Anterior cingulate cortex (tissue), 58 donors: ENCODE measurements around the gene UNC13D.
"Not testable (repeated sequence)": the region's sequence is repeated elsewhere in the genome, so short reads cannot be mapped to it uniquely, and the experiment has no call there.

Experiments used
- DNase-seq, 58 donors: peaks; one replicate each; lab custom pipeline; 2025; lab: John Stamatoyannopoulos, UW

Gene UNC13D

GRCh38 chr17:75824050-75824552 is 20.1 kb downstream of the UNC13D start:
- DNase-seq, result no peak

GRCh38 chr17:75823257-75824041 is 20.8 kb downstream of the UNC13D start:
- DNase-seq, result no peak

- DNase-seq, result no peak
These were observed 21.4 kb downstream of the UNC13D start for GRCh38 chr17:75822800-75823166.

DNA sequence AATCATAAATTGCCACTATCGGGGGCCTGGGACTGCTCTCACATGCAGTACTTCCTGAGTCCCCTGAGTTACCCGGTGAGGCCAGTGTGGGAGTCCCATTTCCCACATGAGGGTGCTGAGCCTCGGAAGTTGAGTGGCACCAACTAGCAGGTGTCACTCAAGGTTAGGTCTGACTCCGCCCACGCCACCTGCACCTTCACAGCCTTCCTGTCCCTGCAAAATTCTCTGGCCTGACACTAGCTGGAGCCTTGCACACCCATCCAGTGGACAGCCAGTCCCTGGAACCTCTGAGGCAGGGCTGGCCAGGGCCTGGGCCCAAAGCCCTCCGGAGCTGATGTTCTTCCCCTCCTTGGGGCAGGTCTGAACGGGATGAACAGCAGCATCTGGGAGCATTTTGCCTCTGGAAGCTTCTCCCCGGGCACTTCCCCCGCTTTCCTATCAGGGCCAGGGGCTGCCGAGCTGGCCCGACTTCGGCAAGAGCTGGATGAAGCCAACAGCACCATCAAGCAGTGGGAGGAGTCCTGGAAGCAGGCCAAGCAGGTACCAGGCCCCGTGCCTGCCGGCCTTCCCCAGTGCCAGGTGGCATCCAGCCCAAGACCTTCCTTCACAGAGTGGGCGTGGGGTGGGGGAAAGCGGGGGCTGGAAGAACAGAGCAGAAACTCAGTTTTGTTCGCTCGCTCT is 21.9 kb downstream of the UNC13D start:
- peak in 3 of 58 donors; percentile 20 to 51 (median 41) for DNase-seq

- no peak for DNase-seq
These were observed 22.7 kb downstream of the UNC13D start for GRCh38 chr17:75821552-75821951.

DNA sequence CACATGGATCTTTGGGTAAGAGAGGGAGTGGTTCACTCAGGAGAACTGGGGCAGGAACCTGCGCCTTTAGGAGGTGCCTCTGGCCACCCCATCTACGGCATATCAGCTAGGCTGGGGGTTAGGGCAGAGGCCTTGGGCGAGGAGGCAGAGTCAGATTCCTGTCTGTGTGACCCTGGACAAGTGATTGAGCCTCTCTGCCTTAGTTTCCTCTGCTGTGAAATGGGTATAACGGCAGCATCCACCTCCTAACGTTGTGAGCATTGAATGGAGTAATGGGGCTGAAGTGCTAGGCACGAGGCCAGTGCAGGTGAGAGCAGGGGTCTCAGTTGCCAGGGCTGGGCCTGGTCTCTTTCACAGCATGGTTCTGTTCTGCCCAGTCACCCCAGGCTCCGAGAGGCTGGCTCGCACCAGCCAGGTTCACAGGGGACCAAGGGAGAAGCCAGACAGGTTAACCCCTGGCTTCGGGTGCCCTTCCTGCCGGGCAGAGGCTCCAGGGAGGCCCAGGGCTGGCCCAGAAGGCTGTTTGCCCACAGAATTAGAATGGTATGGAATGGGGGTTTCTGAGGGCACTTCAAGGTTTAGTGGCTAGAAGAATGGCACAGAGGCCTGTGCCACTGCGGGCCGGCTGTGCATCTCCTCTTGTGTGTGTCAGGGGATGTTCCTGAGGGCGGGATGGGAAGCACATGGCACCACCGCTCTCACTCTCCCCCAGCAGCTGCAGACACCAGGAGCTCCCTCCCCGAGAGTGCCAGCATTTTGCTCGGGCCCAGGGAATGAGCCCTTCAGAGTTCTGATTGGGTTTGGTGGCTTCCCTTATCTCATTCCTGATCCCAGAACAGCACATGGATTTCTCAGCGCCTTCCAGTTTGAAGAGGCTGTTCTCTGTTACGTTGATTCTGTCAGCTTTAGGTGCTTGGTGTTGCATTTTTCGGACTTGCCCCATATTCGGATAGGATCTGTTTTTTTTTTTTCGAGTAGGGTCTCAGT is 23.8 kb downstream of the UNC13D start:
- DNase-seq, result no peak

DNA sequence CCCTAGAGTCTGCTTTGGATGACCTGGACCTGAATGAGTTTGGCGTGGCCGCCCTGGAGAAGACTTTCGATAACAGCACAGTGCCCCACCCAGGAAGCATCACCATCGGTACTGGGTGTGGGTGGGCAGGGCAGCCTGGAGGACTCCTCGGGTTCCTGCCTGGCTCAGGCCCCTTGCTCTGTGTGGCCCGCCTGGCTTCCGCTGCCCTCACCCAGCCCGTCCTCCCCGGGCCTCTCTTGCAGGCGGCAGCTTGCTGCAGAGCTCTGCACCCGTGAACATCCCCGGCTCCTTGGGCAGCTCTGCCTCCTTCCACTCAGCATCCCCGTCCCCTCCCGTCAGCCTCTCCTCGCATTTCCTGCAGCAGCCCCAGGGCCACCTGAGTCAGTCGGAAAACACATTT is 24.5 kb downstream of the UNC13D start:
- DNase-seq, result no peak

DNA sequence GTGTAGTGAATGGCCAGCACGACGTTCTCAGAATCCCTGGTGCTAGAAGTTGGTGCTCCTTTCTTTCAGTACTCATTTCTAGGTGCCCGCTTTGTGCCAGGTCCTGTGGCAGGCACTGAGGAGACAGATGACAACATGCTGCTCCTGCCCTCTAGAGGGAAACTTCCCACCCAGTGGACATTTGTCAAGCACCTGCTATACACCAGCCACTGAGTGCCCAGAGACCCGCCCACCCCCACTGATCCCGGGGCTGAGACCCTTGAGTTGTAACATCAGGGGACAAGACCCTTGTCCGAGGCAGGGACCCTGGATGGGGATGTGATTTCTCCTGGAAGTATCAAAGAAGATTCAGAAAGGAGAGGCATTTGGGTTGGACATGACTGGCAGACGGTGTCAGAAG is 25.1 kb downstream of the UNC13D start:
- no peak for DNase-seq

DNA sequence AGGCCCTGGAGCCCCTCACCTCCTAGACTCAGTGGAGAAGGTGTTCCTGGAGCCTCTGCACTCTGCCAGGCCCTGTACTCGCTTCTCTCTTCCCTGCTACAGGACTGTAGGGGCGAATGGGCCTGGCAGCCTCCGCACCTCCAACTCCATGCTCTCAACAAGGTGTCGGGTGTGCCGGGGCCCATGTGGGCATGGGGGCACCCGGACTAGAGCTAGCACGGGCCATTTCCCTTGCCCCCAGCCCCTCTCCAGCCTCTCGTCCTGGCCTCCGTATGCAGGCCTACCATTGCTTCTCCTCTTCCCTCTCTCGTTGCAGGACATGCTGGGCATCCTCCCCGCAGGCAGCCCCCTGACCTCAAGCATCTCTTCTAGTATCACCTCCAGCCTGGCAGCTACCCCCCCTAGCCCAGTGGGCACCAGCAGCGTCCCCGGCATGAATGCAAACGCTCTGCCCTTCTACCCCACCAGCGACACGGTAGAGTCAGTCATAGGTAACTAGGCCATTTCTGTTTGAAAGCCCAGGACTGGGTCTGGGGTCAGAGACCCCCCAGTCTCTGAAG is 25.8 kb downstream of the UNC13D start:
- no peak for DNase-seq

DNA sequence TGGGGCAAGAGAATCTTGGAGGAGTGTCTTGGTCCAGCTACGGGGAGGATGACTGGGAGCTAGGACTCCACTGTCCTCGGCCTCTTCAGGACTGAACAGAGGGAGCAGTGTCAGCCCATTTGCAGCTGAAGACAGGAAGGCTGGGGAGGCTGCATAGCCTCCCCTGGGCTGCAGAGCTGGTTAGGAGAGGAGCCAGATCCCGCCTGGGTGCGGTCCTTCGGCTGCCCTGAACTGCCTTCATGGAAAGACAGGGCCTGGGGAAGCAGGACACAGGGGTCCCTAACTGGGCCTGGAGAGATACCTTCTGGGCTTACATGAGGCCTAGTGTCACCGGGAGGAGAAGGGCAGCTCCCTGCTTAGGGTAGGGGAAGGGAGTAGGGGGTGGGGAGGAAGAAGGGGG is 26.6 kb downstream of the UNC13D start:
- DNase-seq, result no peak

DNA sequence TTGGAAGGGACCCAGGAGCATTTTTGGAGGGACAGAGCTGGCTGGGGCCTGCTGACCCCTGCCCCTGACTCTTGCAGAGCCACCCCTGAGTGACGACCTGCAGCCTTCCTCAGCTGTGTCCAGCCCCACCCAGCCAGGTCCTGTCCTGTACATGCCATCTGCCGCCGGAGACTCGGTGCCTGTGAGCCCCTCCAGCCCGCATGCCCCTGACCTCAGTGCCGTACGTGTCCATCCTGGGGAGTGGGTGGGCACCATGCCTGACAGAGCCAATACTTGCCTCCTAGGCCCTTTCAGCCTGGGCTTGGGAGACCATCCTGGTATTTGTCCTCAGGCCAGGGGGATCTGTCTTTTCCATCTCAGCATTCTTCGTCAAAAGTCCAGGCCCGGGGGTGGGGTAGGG is 27.5 kb downstream of the UNC13D start:
- no peak for DNase-seq

DNA sequence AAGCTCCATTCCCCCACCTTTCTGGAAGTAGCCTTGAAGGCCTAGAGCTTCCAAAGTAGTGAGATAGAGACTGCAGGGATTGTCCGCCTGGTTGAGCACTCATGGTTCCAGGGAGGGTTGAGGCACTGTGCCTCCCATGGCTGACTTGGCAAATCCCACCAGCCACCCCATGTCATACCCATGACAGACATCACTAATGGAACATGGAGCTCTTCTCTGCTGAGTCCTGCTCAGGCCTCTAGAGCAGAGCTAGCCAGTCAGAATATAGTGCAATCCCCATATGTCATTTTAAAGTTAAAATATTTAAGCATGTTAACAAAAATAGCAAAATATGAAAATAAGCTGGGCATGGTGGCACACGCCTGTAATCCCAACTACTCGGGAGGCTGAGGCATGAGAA is 28.8 kb downstream of the UNC13D start:
- DNase-seq, result no peak

GRCh38 chr17:75814900-75815373 is 29.3 kb downstream of the UNC13D start:
- DNase-seq, result no peak

DNA sequence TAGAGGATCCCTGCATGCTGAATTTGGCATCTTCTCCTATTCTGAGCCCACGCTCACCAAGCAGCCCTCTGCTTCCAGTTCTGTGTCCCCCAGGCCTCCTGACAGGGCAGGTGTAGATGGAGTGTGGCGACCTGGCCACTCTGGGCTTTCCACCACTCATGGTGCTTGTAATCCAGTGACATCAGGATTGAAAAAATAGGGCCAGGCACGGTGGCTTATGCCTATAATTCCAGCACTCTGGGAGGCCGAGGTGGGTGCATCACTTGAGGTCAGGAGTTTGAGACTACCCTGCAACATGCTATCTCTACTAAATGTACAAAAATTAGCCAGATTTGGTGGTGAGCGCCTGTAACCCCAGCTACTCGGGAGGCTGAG is 30.2 kb downstream of the UNC13D start:
- no peak for DNase-seq

DNA sequence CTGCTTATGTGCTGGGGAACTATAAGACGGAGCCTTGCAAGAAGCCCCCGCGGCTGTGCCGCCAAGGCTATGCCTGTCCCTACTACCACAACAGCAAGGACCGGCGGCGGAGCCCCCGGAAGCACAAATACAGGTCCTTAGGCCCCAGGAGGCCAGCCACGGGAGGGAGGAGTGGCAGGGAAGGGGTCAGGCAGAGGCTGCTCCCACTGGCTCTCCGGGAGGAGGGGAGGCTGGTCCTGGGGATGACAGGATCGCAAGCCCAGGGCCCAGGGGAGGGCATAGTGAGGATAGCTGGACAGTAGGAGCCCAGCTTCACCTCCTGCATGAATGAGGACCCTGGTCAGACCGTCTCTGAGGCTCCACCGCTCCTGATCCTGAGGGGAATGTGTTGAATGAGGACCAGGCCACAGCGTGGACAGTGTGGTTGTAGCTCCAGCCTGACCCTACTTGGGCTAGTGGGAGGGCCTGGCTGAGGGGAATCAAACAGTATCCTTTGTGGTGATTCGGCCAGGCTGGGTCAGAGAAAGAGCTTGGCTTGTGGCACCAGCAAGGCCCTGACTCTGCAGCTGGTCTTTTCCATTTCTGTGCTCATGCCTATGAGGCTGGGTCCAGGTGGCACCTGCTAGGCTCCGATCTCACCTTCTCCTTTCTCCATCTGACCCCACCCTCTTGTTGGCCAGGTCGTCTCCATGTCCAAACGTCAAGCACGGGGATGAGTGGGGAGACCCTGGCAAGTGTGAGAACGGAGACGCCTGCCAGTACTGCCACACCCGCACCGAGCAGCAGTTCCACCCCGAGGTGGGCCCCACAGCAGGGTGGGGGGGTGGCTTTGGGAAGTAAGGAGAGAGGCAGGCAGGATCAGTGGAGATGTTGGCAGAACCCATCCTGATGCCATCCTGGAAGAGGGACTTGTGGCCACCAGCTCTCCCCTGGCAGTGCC is 30.9 kb downstream of the UNC13D start:
- DNase-seq, result no peak

GRCh38 chr17:75812096-75813013 is 31.8 kb downstream of the UNC13D start:
- no peak for DNase-seq

GRCh38 chr17:75811174-75811573 is 33.0 kb downstream of the UNC13D start:
- no peak for DNase-seq

- DNase-seq, result not testable (repeated sequence)
These were observed 33.4 kb downstream of the UNC13D start for GRCh38 chr17:75810756-75811155.
